RWPE1 (cell line): ENCODE measurements around the gene CCDC91.

Experiments used
- CTCF ChIA-PET: fragments of 350-600 bp; sonication (Branson Sonifier 250); formaldehyde crosslinking; extraction: SDS; loops from one replicate; lab custom pipeline; 2021; lab: Yijun Ruan, JAX
- POLR2A ChIA-PET: fragments of 400-600 bp; formaldehyde crosslinking; extraction: SDS; loops from one replicate; lab custom pipeline; 2020; ENCODE audit warnings: antibody characterized with exemption; ENCODE audit not compliant: low non-redundant PET; lab: Yijun Ruan, JAX
- DNase-seq: peaks from one replicate; pipeline ENCODE4 v3.0.0; 2012; ENCODE audit warnings: low spot score
- H3K27ac ChIP-seq: fragments of 450-650 bp; 2 replicates; pipeline ENCODE4 v1.5.1; 2017
- TF ChIP-seq, protein P1 (sequence below): fragments of 450-650 bp; conservative IDR thresholded peaks from 2 replicates; pipeline ENCODE4 v1.5.1; 2017; ENCODE audit warnings: low read depth, mild to moderate bottlenecking

CCDC91 gene

DNA sequence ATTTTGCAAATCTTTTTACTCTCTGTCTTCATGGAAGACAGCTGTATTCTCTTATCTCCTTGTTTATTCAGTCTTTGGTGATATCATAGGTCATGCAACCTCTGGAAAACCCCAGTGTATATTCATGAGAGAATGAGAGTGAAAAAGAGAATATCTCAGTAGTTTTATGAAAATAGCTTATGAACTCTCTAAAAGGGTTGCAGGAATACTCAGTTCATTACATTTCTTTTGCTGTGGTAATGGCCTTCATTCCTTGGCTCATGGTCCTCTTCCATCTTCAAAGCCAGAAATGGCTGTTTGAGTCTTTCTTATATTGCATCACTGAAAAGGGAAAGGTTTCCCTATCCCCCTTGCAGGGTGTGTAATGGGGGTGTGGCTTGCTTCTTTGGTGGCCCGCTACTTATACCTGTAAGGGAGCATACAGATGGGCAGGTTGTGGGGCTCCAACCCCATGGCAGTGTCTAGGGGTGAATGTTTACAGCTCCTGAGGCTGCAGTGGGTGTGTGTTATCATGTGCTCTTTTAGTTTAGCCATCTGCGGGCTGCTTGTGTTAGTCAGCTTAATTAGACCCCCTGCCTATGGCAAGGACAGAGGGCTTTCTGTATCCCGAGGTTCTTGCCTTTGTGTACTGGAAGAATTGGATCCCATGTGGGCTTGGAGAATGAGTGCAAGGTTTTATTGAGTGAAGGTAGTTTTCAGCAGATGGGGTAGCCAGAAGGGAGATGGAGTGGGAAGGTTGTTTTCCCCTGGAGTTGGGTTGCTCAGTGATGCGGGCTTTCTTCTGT is 150.2 kb downstream of the CCDC91 start:
- TF ChIP-seq, protein P1, sequence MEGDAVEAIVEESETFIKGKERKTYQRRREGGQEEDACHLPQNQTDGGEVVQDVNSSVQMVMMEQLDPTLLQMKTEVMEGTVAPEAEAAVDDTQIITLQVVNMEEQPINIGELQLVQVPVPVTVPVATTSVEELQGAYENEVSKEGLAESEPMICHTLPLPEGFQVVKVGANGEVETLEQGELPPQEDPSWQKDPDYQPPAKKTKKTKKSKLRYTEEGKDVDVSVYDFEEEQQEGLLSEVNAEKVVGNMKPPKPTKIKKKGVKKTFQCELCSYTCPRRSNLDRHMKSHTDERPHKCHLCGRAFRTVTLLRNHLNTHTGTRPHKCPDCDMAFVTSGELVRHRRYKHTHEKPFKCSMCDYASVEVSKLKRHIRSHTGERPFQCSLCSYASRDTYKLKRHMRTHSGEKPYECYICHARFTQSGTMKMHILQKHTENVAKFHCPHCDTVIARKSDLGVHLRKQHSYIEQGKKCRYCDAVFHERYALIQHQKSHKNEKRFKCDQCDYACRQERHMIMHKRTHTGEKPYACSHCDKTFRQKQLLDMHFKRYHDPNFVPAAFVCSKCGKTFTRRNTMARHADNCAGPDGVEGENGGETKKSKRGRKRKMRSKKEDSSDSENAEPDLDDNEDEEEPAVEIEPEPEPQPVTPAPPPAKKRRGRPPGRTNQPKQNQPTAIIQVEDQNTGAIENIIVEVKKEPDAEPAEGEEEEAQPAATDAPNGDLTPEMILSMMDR, result no peak
- no peak overlapping the region for H3K27ac ChIP-seq
- ChIA-PET CTCF (no interaction called here), POLR2A (no interaction called here)
- DNase-seq, result no peak

DNA sequence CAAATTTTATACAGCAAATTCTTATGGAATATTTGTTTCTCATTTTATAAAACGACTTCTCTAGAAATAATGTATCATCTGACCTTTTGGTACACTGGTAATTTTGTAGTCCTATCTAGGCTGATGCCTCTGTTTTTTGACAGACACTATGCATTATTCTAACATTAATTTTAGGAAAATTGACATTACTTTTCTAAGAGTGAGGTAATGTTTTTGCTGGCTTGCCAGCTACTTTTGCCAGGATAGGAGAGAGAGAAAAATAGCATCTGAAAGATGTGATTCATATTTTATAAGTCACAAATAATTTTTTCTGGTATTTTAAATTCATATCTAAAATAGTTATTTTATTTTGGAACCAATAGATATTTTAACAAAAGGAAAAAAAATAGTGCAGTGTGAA is 153.5 kb downstream of the CCDC91 start:
- no peak overlapping the region for H3K27ac ChIP-seq
- ChIA-PET CTCF (no interaction called here), POLR2A (no interaction called here)
- DNase-seq, result no peak
- TF ChIP-seq, protein P1, result no peak

DNA sequence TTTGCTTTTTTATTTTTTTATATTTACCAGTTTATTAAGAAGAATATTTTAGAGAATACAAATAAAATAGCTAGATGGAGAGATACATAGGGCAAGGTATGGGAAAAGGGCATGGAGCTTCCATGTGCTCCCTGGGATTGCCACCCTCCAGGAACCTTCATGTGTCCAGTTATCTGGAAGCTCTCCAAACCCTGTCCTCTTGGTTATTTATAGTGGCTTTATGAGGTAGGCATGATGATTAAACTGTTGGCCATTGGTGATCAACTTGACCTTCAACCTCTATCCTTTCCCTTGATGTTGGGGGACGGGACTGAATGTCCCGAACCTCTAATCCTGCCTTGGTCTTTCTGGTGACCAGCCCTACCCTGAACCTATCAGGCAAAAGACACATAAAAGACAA is 156.3 kb downstream of the CCDC91 start:
- H3K27ac ChIP-seq, result no peak overlapping the region
- ChIA-PET POLR2A (no interaction called here), CTCF (no interaction called here)
- TF ChIP-seq, protein P1, result no peak
- DNase-seq, result no peak

DNA sequence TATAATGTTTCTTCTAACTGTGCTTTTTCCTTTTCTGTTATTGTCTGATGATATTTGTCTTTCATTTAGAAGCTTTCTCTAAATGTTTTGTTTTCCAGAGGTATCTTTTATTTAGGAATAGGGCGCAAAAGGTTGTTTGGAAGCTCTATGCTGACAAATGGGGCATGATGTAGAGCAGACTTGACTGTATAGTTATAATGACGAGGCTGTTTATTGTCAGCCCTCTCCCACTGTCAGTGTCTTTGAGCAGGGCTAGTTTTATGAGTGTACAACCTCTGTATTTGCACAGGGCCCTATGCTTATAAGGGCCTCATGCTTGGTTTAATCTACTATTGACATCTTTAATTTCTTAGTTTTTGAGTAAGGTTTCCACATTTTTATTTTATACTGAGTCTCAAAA is 158.9 kb downstream of the CCDC91 start:
- TF ChIP-seq, protein P1, result no peak
- no peak for DNase-seq
- ChIA-PET CTCF (no interaction called here), POLR2A (no interaction called here)
- no peak overlapping the region for H3K27ac ChIP-seq

DNA sequence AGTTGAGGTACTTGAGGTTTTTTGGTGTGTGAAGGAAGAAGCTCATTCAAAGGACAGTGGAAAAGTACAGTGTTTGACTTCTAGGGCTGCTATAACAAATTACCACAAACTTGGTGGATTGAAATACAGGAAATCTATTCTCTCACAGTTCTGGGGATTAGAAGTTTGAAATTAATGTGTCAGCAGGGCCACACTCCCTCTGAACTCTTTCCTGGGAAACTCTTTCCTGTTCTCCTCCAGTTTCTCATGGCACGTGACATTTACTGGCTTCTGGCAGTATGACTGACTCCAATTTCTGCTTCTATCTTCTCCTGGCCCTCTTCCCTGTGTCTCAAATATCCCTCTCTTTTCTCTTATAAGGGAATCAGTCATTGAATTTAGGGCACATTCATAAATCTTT is 160.2 kb downstream of the CCDC91 start:
- DNase-seq, result no peak
- H3K27ac ChIP-seq, result no peak overlapping the region
- TF ChIP-seq, protein P1, result no peak
- ChIA-PET CTCF (interaction anchor here (0.6 kb wide), 1 partner anchor 296 kb away, joined by 4 read pairs; no protein-coding TSS in a partner anchor), POLR2A (no interaction called here)

DNA sequence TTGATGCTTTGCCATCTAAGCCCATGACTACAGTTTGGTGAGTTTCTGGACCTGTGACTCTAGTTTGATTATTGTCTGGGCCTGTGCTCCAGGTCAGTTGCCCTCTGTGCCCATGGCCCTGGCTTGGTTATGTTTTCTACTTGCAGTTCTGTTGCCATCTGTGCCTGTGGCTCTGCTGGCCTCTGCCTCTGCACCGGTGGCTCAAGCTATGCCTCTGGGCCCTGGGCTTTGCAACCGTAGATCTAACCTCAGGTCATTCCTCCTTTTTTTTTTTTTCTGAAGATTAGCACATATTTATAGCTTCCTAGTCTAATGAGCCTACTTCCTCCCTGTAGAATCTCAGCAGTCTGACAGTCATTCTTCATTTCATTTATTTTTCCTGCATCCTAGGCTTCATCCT is 161.2 kb downstream of the CCDC91 start:
- CTCF ChIA-PET, result no interaction called here
- TF ChIP-seq, protein P1, result no peak
- no peak overlapping the region for H3K27ac ChIP-seq
- POLR2A ChIA-PET, result no interaction called here
- DNase-seq, result no peak
